Measurements from ENCODE around the gene CNTNAP2. TPM values are rescaled to one million over a fixed set of nuclear protein-coding genes. Genes with fewer than 3 reads are reported as not detected.

Gene CNTNAP2
- total RNA-seq, 1 donor: 1.0 TPM

DNA sequence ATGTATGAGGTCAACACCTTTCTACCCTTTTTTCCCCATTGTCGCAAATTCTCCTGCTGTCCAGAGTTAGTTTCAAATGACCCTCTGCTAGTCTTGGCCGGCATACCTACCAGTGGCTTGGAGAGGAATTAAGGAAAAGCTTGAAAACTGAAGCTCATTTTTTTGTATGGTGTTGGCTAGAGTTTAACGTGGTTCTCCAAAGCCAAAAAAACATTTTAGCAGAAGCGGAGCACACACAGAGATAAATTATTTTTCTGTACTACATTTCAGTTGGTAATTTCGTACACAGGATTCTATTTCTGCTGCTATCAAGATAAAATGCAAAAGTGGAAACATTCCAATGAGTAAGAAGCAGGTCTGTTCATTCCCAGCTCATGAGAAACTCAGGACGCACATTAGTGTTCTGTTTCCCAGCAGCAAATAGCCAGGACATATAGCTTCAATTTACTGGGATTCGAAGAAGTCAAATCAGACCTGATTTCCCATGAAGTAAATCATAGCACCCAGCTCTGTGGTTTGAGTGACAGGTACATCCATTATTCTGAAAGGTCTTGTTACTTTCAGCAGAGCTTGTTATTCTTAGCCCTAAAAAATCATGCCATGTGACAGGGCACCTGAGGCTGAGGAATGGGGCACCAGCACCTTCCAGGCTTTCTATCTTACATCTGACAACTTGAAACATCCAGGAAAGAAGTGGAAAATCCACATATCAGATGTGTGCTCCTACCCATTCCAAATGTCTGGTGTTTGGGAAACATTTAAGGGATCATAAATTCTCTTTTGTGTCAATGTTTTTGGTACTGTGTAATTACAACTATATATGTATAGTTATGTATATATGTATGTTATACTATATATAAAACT is 2258.0 kb downstream of the CNTNAP2 start:
- Histone ChIP-seq H3K27me3 (ENCODE audit: insufficient read depth, low read length) (no peaks in the 10 kb centered on the region), H3K4me3 (ENCODE audit: low read length) (no peak overlapping the region), H3K4me1 (ENCODE audit: insufficient read depth, low read length) (no peaks in the 10 kb centered on the region), H3K9me3 (ENCODE audit: low read depth, low read length) (no peaks in the 10 kb centered on the region)

DNA sequence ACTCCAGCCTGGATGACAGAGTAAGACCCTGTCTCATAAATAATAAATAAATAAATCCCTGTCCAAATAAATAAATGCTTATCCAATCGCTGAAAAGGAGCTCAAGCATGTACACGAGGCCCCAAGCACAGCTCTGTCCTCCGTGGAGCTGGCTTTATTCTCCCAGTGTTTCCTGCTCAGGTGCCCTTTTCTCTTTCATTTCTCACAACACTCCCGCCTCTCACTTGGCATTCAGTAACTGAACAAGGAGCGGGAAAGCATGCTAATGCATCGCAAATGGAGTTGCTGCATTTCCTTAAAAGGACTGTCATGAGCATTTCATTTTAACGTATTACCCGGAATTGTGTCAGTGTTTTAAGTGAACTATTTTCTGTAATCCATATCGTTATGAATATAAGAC is 2263.1 kb downstream of the CNTNAP2 start:
- Histone ChIP-seq H3K27me3 (ENCODE audit: insufficient read depth, low read length) (no peaks in the 10 kb centered on the region), H3K4me1 (ENCODE audit: insufficient read depth, low read length) (no peaks in the 10 kb centered on the region), H3K4me3 (ENCODE audit: low read length) (no peak overlapping the region), H3K9me3 (ENCODE audit: low read depth, low read length) (no peaks in the 10 kb centered on the region)

DNA sequence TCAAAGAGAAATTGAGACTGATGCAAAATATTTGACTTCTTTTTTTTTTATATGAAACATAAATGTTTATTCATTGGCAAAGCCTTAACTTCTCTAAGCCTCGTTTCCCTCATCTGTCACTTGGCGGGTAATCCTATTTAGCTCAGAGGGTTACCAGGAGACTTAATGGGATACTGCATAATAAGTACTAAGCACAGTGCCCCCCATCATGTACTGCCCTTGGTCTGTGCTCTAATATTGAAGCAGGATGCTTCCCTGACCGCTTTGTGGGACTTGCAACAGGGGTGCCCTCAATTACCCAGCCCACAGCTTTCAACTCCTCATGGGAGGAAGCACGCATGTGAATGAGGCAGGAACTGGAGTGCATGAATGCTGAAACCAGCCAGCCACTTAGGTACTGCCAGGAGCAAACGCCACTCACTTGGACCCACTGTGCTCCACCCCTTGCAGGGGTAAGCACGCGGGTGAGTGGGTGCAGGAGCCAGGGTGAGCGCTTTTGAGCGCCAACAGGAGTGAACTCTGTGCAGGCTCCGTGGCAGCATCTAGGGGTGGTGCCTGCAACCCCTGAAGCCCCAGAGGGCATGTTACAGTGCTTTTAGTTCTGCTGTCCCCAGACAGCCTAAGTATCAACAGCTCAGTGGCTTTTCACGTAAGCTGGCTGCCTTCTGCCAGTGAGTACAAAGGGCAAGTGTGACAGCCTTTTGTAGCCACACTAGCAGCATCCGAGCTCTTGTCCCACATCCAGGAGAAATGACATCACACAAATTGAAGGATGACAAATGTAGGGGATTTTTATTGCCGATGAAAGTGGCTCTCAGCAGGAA is 2264.2 kb downstream of the CNTNAP2 start:
- no peaks in the 10 kb centered on the region for H3K4me1 ChIP-seq (ENCODE audit: insufficient read depth, low read length)
- H3K4me3 ChIP-seq (ENCODE audit: low read length): no peak overlapping the region
- no peaks in the 10 kb centered on the region for H3K9me3 ChIP-seq (ENCODE audit: low read depth, low read length)
- H3K27me3 ChIP-seq (ENCODE audit: insufficient read depth, low read length): no peaks in the 10 kb centered on the region

GRCh38 chr7:148382596-148382995 is 2266.0 kb downstream of the CNTNAP2 start:
- H3K9me3 ChIP-seq (ENCODE audit: low read depth, low read length): no peaks in the 10 kb centered on the region
- no peak overlapping the region for H3K4me3 ChIP-seq (ENCODE audit: low read length)
- H3K27me3 ChIP-seq (ENCODE audit: insufficient read depth, low read length): no peaks in the 10 kb centered on the region
- no peaks in the 10 kb centered on the region for H3K4me1 ChIP-seq (ENCODE audit: insufficient read depth, low read length)

DNA sequence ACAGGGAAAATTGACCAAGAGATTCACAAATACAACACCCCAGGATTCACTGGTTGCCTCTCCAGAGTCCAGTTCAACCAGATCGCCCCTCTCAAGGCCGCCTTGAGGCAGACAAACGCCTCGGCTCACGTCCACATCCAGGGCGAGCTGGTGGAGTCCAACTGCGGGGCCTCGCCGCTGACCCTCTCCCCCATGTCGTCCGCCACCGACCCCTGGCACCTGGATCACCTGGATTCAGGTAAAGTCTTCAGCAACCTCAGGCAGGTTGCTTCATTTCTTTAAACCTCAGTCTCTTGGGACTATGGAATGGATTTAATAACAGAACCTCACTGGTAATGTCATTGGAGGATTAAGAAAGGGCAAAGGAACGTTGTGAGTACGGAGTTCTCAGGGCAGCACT is 2267.1 kb downstream of the CNTNAP2 start:
- H3K4me1 ChIP-seq (ENCODE audit: insufficient read depth, low read length): no peaks in the 10 kb centered on the region
- no peaks in the 10 kb centered on the region for H3K27me3 ChIP-seq (ENCODE audit: insufficient read depth, low read length)
- H3K4me3 ChIP-seq (ENCODE audit: low read length): no peak overlapping the region
- no peaks in the 10 kb centered on the region for H3K9me3 ChIP-seq (ENCODE audit: low read depth, low read length)

GRCh38 chr7:148385009-148385682 is 2268.5 kb downstream of the CNTNAP2 start:
- no peaks in the 10 kb centered on the region for H3K4me1 ChIP-seq (ENCODE audit: insufficient read depth, low read length)
- H3K4me3 ChIP-seq (ENCODE audit: low read length): no peak overlapping the region
- H3K9me3 ChIP-seq (ENCODE audit: low read depth, low read length): no peaks in the 10 kb centered on the region
- no peaks in the 10 kb centered on the region for H3K27me3 ChIP-seq (ENCODE audit: insufficient read depth, low read length)

- no peaks in the 10 kb centered on the region for H3K9me3 ChIP-seq (ENCODE audit: low read depth, low read length)
- H3K27me3 ChIP-seq (ENCODE audit: insufficient read depth, low read length): no peaks in the 10 kb centered on the region
- no peak overlapping the region for H3K4me3 ChIP-seq (ENCODE audit: low read length)
- H3K4me1 ChIP-seq (ENCODE audit: insufficient read depth, low read length): no peaks in the 10 kb centered on the region
Observed at GRCh38 chr7:148390381-148390780, 2273.8 kb downstream of the CNTNAP2 start.

DNA sequence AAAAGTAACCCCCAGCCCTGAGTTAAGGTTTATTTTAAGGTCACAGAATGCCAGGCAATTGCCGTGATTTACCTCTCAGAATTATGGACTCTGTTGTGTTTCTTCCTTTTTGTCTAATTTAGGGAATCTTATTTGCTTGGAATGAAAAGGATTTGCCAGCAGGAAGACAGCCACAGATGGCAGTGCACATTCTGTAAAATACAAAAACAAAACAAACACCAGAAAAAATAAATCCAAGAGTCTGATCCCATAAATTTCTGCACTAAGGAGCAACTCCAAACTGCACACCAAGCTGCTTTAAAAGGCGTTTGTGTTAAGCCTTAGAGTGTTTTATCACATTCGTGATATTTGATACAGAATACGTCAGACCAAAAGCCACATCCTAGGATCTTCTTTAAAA is 2275.0 kb downstream of the CNTNAP2 start:
- no peaks in the 10 kb centered on the region for H3K27me3 ChIP-seq (ENCODE audit: insufficient read depth, low read length)
- no peaks in the 10 kb centered on the region for H3K9me3 ChIP-seq (ENCODE audit: low read depth, low read length)
- H3K4me1 ChIP-seq (ENCODE audit: insufficient read depth, low read length): no peaks in the 10 kb centered on the region
- no peak overlapping the region for H3K4me3 ChIP-seq (ENCODE audit: low read length)

- Histone ChIP-seq H3K4me3 (ENCODE audit: low read length) (no peak overlapping the region), H3K9me3 (ENCODE audit: low read depth, low read length) (no peaks in the 10 kb centered on the region), H3K27me3 (ENCODE audit: insufficient read depth, low read length) (peaks cover 2% of the 10 kb centered on the region), H3K4me1 (ENCODE audit: insufficient read depth, low read length) (no peaks in the 10 kb centered on the region)
Observed at GRCh38 chr7:148394582-148394981, 2278.0 kb downstream of the CNTNAP2 start.

- Histone ChIP-seq H3K4me3 (ENCODE audit: low read length) (no peak overlapping the region), H3K27me3 (ENCODE audit: insufficient read depth, low read length) (peaks cover 5% of the 10 kb centered on the region), H3K4me1 (ENCODE audit: insufficient read depth, low read length) (no peaks in the 10 kb centered on the region), H3K9me3 (ENCODE audit: low read depth, low read length) (no peaks in the 10 kb centered on the region)
Observed at GRCh38 chr7:148395352-148395811, 2278.8 kb downstream of the CNTNAP2 start.

DNA sequence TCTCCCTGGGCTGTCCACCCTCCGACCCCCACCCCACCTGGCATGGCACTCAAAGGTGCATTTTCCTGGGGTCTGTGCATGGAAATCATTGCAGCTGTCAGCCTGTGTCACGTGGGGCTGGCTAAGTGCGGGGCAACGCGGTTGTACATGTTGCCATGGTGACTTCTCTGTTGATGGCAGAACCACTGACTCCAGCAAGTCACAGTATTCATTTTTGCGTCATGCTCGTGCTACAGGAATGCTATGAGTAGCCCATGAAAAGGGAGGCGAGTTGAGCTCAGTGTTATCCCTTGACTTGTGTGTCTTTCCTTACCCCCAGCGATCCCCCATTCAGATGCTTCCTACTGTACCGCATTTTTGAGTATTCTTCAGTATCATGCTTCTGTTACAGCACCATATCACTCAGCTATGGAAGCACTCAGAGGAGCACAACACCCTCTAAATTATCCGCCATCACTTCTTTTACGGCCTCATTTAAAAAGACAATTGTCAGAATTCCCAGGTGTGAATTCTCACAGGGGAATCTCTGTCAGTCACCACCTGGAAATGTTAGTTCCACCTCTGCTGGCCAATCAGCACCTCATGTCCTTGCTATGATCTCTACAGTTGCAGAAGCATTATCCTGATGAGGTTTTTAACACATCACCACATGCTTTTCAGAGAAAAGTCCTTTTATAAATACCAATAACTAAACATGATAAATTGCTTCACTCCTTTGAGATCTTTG is 2279.6 kb downstream of the CNTNAP2 start:
- Histone ChIP-seq H3K4me1 (ENCODE audit: insufficient read depth, low read length) (no peaks in the 10 kb centered on the region), H3K4me3 (ENCODE audit: low read length) (no peak overlapping the region), H3K27me3 (ENCODE audit: insufficient read depth, low read length) (peaks cover 5% of the 10 kb centered on the region), H3K9me3 (ENCODE audit: low read depth, low read length) (no peaks in the 10 kb centered on the region)

DNA sequence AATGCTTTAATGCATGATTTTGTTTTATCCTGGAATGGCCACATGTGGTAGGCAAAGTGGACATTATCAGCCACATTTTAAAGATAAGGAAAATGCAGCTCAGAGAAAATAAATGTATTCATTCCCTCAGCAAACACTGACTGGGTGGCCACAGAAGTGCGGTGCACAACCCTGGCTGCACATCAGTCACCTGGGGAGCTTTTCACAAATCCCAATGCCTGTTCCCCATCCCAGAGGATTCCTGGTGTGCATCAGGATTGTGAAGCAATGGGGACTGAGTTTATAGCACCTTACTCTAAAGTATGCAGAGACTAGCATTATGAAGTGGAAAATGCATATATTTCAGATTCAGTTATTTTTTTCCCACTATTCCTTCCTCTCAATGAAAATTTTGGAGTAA is 2280.5 kb downstream of the CNTNAP2 start:
- Histone ChIP-seq H3K4me1 (ENCODE audit: insufficient read depth, low read length) (no peaks in the 10 kb centered on the region), H3K9me3 (ENCODE audit: low read depth, low read length) (no peaks in the 10 kb centered on the region), H3K27me3 (ENCODE audit: insufficient read depth, low read length) (peaks cover 5% of the 10 kb centered on the region), H3K4me3 (ENCODE audit: low read length) (no peak overlapping the region)

DNA sequence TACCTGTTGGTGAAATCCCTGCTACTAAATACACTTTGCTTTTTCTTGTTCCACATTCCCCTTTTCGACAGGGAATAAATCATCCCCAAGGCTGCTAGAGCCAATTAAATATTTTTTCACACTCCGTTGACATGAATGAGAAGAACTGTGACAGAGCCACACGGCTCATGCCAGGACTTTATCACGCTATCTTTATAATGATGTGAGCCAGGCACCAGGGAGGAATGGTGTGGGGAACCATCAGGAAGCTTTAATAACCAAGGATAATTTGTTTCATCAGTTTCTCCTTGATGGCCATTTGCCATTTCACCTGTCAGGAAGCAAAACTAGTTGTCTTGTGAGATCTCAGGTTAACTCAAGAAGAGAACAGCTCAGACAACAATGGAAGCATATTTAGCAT is 2280.9 kb downstream of the CNTNAP2 start:
- H3K4me1 ChIP-seq (ENCODE audit: insufficient read depth, low read length): no peaks in the 10 kb centered on the region
- peaks cover 5% of the 10 kb centered on the region for H3K27me3 ChIP-seq (ENCODE audit: insufficient read depth, low read length)
- H3K4me3 ChIP-seq (ENCODE audit: low read length): no peak overlapping the region
- no peaks in the 10 kb centered on the region for H3K9me3 ChIP-seq (ENCODE audit: low read depth, low read length)

- Histone ChIP-seq H3K4me3 (ENCODE audit: low read length) (no peak overlapping the region), H3K9me3 (ENCODE audit: low read depth, low read length) (no peaks in the 10 kb centered on the region), H3K4me1 (ENCODE audit: insufficient read depth, low read length) (no peaks in the 10 kb centered on the region)
Observed at GRCh38 chr7:148397985-148398384, 2281.4 kb downstream of the CNTNAP2 start.

More at GRCh38 chr7:148397985-148398384, 2281.4 kb downstream of the CNTNAP2 start:
- H3K27me3 ChIP-seq (ENCODE audit: insufficient read depth, low read length): peaks cover 5% of the 10 kb centered on the region
